Endothelial cell of umbilical vein (primary cell): ENCODE data around the gene EFS.

ENCODE experiments used
- CTCF ChIP-seq, 2 donors: IDR thresholded peaks; 1 replicate in 1 of 2; 2 replicates in 1 of 2; pipeline ENCODE4 v1.5.1; 2011; ENCODE audit warnings: low read length in 2 of 2, mild to moderate bottlenecking in 2 of 2, moderate library complexity in 2 of 2, control low read depth in 1 of 2, inconsistent platforms in 1 of 2, low read depth in 1 of 2; ENCODE audit not compliant: insufficient read depth in 1 of 2; ENCODE audit errors: extremely low read depth in 1 of 2
- EZH2 ChIP-seq: IDR thresholded peaks from 2 replicates; pipeline ENCODE4 v1.6.1; 2012; ENCODE audit warnings: borderline replicate concordance, low read depth, mild to moderate bottlenecking, moderate library complexity, low read length, inconsistent platforms; ENCODE audit not compliant: severe bottlenecking
- FOS ChIP-seq: IDR thresholded peaks from 2 replicates; pipeline ENCODE4 v1.6.1; 2011; ENCODE audit warnings: mild to moderate bottlenecking, low read length, moderate library complexity, borderline replicate concordance; ENCODE audit not compliant: insufficient read depth
- GATA2 ChIP-seq: IDR thresholded peaks from 2 replicates; pipeline ENCODE4 v1.7.0; 2011; ENCODE audit warnings: low read depth, mild to moderate bottlenecking, moderate library complexity, mixed read lengths, low read length; ENCODE audit not compliant: insufficient read length, insufficient read depth
- MAX ChIP-seq: IDR thresholded peaks from 2 replicates; pipeline ENCODE4 v1.6.1; 2011; ENCODE audit not compliant: insufficient read depth, insufficient read length
- POLR2A ChIP-seq: IDR thresholded peaks from 2 replicates; pipeline ENCODE4 v1.6.1; 2012; ENCODE audit warnings: low read depth, mild to moderate bottlenecking, control low read depth, low read length
- POLR2AphosphoS5 ChIP-seq: IDR thresholded peaks from 2 replicates; pipeline ENCODE4 v1.6.1; 2012; ENCODE audit warnings: low read depth, mild to moderate bottlenecking, control low read depth, low read length, moderate library complexity; ENCODE audit not compliant: insufficient read depth

GRCh38 chr14:23370221-23370620 is 5.2 kb upstream of the EFS start:
- TF ChIP-seq CTCF (IDR thresholded peaks at IDR 0.05; ENCODE audit: extremely low read depth in 1 of 2, insufficient read depth in 1 of 2, low read depth in 1 of 2, low read length in 2 of 2) = no peak
- TF ChIP-seq POLR2A = no peak
- no peak for TF ChIP-seq EZH2
- no peak for TF ChIP-seq POLR2AphosphoS5
- no peak for TF ChIP-seq MAX
- TF ChIP-seq GATA2 = no peak
- no peak for TF ChIP-seq FOS
